Activated gamma-delta T cell (primary cell): Measurements from ENCODE around the gene WDR38.

ENCODE experiments used
- DNase-seq: peaks from one replicate; lab custom pipeline; 2025; lab: John Stamatoyannopoulos, UW
- total RNA-seq, 2 donors: gene quantifications; one replicate each; lab custom pipeline; 2026; lab: John Stamatoyannopoulos, UW

The WDR38 gene
- 0.20 to 0.57 reads per million in 2 donors for total RNA-seq

- peak; percentile 92 for DNase-seq
These were observed at the start of gene WDR38 for GRCh38 chr9:124852829-124853531. WDR38 (plus strand) TSS chr9:124853460; CDS start chr9:124853532, 72 bp downstream.

- no peak for DNase-seq
These were observed 49.3 kb upstream of the WDR38 start for GRCh38 chr9:124803911-124804310.

DNA sequence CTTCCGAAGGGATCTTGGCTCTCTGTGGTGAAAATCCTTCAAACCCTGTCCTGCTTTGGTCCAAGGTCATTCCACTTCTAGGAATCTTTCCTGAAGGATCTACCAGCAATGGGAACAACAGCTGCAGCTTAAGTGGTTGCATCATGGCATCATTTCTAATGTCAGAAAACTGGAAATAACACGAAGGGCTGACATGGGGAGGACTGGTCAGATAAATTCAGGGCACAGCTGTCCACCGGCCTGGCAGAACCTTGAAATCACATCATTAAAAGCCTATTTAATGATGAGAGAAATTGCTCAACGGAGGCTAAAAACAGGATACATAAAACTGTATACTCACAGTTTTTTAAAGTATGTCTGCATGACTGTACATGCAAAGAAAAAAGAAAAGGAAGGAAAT is 48.1 kb upstream of the WDR38 start:
- DNase-seq, result no peak

- no peak for DNase-seq
These were observed 44.9 kb upstream of the WDR38 start for GRCh38 chr9:124808246-124808956.

DNA sequence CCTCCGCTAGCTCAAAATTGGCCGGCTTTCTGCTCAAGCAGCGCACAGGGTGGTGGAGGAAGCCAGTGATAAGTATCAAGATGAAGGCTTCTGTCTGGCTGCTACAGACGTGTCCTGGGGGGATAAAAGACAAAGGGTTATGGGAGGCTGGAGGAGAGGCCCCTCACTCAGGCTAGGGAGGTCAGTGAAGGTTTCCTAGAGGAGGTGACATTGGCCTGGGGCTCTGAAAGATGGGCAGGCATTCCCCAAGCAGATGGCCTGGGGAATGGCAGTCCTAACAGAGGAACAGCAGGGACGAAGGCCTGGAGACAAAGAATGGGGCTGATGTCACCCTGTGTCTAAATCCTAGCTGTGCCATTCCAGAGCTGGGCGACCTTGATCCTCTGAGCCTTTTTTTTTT is 44.0 kb upstream of the WDR38 start:
- DNase-seq, result no peak

DNA sequence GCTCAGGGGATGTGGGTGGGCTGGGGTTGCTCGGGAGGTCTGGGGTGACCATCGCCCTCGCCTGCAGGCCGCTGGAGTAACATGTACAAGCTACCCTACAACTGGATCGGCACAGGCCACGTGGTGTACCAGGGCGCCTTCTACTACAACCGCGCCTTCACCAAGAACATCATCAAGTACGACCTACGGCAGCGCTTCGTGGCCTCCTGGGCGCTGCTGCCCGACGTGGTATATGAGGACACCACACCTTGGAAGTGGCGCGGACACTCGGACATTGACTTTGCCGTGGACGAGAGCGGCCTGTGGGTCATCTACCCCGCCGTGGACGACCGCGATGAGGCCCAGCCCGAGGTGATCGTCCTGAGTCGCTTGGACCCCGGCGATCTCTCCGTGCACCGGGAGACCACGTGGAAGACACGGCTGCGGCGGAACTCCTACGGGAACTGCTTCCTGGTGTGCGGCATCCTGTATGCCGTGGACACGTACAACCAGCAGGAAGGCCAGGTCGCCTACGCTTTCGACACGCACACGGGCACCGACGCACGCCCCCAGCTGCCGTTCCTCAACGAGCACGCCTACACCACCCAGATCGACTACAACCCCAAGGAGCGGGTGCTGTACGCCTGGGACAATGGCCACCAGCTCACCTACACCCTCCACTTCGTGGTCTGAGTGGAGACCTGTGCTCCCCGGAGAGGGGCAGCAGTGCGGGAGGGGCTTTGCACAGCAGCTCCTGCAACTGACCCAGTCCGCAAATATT is 43.3 kb upstream of the WDR38 start:
- no peak for DNase-seq

DNA sequence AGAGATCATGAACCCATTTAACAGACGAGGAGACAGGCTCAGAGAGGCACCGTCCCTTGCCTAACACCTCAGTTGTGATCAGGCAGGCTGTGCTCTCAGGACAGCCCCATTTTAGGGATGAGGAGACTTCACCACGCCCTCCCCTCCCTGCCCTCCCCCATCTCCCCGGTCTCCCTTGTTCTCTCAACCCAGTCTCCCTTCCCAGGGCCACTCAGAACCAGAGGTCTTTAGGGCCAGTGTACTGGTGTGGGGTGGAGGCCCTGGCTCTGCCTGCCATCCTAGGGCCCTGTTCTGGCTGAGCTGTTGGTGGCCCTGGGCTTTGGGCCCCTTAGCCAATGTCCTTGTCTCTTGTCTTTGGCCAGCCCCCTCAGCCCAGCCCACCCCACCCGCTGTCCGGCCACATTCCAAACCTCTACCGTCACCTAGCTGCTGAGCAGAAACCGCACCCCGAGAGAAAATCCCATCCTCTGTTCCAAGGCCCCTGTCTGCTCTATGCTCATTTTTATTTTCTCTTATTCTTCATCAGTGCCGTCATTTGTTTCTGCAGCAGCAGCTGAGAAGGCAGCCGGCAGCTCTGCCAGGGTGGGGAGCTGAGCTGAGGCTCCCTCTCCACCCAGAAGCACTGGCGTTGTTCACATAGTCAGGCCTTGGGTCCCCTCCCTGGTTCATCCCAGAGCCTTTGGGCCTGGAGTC is 42.5 kb upstream of the WDR38 start:
- no peak for DNase-seq

DNA sequence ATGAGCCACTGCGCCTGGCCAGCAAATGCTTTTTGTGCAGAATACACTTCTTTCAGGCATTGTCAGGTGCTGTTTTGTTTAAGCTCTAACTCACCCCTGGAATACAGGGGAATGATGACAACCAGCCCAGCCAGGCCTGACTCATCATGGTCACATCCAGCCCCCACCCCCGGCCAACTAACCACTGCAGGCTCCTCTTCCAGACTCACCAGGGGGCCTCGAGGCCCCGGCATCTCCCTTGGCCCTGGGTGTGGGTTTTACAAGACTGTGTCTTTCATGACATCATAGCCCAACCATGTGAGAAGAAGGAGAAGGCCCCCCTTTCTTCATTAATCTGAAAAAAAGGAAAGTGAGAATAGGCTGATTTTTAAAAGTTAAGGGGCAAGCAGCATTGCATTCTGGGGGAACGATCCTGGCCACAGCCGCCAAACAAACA is 40.8 kb upstream of the WDR38 start:
- DNase-seq, result no peak

GRCh38 chr9:124813041-124813440 is 40.2 kb upstream of the WDR38 start:
- DNase-seq, result no peak

DNA sequence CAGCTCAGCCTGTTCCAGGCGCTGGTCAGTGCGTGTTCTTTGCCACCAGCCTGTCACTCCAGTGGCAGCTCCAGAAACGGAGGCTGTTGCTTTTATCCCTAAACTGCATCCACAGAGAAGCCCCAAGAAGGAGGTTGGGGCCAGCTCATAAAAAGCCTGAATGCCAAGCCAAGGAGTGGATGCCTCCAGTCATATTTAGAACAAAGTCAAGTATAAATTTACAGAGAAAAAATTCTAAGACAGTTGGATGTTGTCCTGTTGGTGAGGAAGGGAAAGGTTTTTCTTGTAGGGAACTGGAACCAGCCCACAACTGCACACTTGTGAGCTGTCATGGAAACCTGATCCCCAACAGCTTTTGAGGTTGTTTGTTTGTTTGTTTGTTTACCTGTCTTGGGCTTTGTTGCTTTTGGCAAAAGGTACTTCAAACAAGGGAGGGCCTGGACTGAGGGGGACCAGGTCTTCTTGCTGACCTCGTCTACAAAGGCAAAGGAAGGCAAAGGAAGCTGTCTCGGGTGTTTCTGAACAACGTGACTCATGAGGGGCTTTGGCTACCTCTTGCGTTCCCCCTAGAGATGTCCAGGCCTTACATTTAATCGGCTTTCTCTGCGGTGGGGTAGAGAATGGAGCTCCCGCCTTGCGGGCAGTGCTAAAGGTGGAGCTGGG is 39.6 kb upstream of the WDR38 start:
- no peak for DNase-seq

DNA sequence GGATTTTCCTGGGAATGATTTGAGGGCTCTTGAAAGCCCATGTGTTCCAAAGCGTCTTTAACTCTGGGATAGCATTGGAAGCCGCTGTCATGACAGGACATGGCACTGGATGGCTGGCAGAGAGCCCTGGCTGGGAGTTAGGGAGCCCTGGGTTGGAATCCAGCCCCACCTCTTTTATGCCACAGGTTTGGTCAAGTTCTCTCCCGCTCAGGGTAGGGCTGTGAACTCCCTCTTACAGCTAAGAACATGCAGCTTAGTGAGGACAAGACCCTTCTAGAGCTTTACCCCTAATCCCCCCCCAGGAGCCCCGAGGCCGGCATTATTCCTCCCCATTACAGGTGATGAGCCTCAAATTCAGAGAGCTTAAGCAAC is 39.1 kb upstream of the WDR38 start:
- DNase-seq, result no peak

DNA sequence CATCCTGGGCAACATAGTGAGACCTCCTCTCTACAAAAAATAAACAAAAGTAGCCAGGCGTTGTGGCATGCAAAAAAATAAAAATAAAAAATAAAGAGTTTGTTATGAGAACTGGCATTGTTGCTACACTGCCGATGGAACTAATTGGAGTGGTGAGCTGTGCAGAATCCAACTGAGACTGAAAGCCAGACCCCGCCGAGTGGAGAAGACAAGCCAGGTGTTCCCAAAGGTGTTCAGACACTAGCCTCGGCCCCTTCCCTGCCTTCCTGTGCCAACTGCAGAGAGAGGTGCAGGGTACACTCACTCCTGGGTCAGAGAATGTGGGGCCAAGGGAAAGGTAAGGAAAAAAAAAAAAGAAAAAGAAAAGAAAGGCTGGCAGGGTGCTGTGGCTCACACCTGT is 37.7 kb upstream of the WDR38 start:
- DNase-seq, result no peak

- no peak for DNase-seq
These were observed 34.6 kb upstream of the WDR38 start for GRCh38 chr9:124818431-124819281.

DNA sequence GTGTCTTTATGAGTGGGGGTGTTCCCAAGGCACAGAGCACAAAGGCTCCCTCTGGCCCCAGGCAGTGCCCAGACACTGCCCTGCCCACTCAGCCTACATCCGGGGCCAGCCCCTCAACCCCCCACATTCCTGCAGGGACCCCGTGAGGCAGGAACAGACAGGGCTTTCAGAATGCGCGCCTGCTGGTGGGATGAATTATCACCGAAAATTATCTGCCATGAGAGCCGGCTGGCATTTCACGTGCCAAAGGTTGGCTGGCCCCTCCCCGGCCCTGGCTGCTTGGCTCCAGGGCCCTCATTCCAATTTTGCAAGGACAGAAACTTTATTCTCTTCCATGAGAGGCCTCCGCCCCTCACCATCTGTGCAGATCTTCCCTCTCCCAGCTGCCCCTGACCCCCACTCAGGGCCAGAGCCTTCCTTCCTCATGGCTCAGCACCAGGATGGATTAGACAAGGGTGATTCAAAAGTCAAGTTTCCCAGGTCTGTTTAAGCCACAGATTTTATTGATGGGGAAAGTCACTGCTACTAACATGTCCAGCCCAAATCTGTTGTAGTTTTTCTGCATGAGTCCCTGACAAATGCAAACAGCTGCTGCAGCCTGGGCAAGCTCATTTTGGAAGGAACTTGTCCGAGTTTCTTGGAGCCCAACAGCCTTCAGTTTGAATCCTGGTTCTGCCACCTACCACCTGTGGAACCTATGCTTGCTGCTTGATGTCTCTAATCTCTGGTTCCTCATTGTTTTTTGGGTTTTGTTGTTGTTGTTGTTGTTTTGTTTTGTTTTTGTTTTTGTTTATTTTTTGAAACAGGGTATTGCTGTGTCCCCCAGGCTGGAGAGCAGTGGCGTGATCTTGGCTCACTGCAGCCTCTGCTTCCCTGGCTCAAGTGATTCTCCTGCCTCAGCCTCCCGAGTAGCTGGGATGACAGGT is 32.3 kb upstream of the WDR38 start:
- DNase-seq, result no peak

DNA sequence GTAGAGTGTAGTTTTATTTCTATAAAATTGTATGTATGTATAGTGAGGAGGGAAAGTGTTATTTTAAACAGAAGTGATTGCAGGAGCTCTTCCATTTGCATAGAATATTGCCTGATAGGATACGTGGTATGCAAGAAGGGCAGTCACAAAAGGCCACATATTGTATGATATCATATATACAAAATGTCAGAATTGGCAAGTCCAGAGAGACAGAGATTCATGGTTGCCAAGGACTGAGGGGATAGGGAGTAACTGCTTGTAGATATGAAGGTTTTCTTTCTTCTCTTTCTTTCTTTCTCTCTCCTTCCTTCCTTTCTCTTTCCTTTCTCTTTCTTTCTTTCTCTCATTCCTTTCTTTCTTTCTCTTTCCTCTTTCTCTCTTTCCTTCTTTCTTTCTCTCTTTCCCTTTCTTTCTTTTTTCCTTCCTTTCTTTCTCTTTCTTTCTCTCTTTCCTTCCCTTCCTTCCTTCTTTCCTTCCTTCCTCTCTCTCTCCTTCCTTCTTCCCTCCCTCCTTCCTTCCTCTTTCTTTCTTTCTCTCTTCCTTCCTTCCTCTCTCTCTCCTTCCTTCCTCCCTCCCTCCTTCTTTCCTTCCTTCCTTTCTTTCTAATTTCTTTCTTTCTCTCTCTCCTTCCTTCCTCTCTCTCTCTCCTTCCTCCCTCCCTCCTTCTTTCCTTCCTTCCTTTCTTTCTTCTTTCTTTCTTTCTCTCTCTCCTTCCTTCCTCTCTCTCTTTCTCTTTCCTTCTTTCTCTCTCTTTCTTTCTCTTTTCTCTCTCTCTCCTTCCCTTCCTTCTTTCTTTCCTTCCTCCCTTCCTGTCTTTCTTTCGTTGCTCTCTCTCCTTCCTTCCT is 24.5 kb upstream of the WDR38 start:
- DNase-seq, result no peak

GRCh38 chr9:124829334-124829669 is 24.0 kb upstream of the WDR38 start:
- DNase-seq, result no peak

GRCh38 chr9:124830593-124830992 is 22.7 kb upstream of the WDR38 start:
- no peak for DNase-seq

DNA sequence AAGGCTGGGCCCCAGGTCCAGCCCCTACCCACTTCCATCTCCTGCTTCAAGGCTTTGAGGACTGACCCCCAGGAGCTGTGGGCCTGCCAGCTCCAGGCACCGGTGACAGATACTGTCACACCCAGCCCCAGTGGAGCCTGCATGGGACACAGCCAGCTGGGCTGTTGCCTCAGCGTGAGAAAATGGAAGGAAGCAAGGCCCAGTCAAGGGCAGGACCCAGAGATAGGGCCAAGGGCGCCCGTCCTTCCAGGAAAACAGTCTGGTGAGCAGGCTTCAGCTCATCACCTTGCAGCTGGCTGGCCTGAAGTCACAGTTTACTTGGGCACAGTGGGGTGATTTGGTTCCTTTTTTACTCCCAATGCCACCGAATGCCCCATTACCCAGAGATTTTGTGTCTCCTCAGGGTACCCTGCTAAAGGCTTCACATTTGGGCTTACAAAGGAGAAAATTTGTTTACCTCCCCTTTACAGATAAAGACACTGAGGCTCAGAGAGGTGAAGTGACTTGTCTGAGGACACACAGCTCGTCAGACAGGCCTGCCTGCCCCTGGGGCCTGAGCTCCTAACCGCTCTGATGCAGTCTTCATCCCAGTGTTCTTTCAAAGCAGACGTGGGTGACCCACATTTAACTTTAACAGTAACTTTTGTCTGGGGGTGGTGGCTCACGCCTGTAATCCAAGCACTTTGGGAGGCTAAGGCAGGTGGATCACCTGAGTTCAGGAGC is 21.5 kb upstream of the WDR38 start:
- no peak for DNase-seq
